HepG2 (cell line): ENCODE measurements around the gene RAD23A. TPM values are rescaled to one million over a fixed set of nuclear protein-coding genes. Genes with fewer than 3 reads are reported as not detected.

Source experiments
- CHD4 ChIP-seq: fragments of 200-600 bp; sonication (generic); IDR thresholded peaks from 2 replicates; pipeline ENCODE4 v1.7.0; 2017; ENCODE audit warnings: mild to moderate bottlenecking, low read length, borderline replicate concordance
- GTF3A ChIP-seq: sonication (generic); formaldehyde crosslinking; conservative IDR thresholded peaks from 2 replicates; pipeline ENCODE4 v1.4.0; 2020; ENCODE audit warnings: mild to moderate bottlenecking, missing genetic modification reagents
- MEF2D ChIP-seq: sonication (generic); formaldehyde crosslinking; IDR thresholded peaks from 2 replicates; pipeline ENCODE4 v1.5.1; 2020; ENCODE audit warnings: mild to moderate bottlenecking, missing genetic modification reagents
- RARG ChIP-seq: sonication (generic); formaldehyde crosslinking; IDR thresholded peaks from 2 replicates; pipeline ENCODE4 v1.4.0; 2020; ENCODE audit warnings: low read depth, mild to moderate bottlenecking, missing genetic modification reagents
- SIX1 ChIP-seq: sonication (generic); formaldehyde crosslinking; IDR thresholded peaks from 2 replicates; pipeline ENCODE4 v1.4.0; 2020; ENCODE audit warnings: missing genetic modification reagents, borderline replicate concordance
- SNAI1 ChIP-seq: sonication (generic); formaldehyde crosslinking; IDR thresholded peaks from 2 replicates; pipeline ENCODE4 v1.5.0; 2020; ENCODE audit warnings: mild to moderate bottlenecking, missing genetic modification reagents, borderline replicate concordance
- SP2 ChIP-seq: sonication (generic); formaldehyde crosslinking; IDR thresholded peaks from 2 replicates; pipeline ENCODE4 v1.5.1; 2020; ENCODE audit warnings: mild to moderate bottlenecking, missing genetic modification reagents
- ZBTB7B ChIP-seq: sonication (generic); formaldehyde crosslinking; IDR thresholded peaks from 2 replicates; pipeline ENCODE4 v1.4.0; 2020; ENCODE audit warnings: missing genetic modification reagents
- ZMAT3 ChIP-seq: sonication (generic); formaldehyde crosslinking; conservative IDR thresholded peaks from 2 replicates; pipeline ENCODE4 v1.7.0; 2021; ENCODE audit warnings: missing genetic modification reagents
- ZNF44 ChIP-seq: sonication (generic); formaldehyde crosslinking; IDR thresholded peaks from 2 replicates; pipeline ENCODE4 v1.5.1; 2020; ENCODE audit warnings: mild to moderate bottlenecking, missing genetic modification reagents
- ZNF501 ChIP-seq: sonication (generic); formaldehyde crosslinking; IDR thresholded peaks from 2 replicates; pipeline ENCODE4 v1.5.1; 2020; ENCODE audit warnings: mild to moderate bottlenecking, moderate library complexity, missing genetic modification reagents
- ZNF558 ChIP-seq: sonication (generic); formaldehyde crosslinking; IDR thresholded peaks from 2 replicates; pipeline ENCODE4 v1.9.0; 2022; ENCODE audit warnings: mild to moderate bottlenecking, missing genetic modification reagents, borderline replicate concordance
- ZNF747 ChIP-seq: sonication (generic); formaldehyde crosslinking; IDR thresholded peaks from 2 replicates; pipeline ENCODE4 v1.8.1; 2023; ENCODE audit warnings: missing genetic modification reagents, mild to moderate bottlenecking, borderline replicate concordance
- ZNF879 ChIP-seq: sonication (generic); formaldehyde crosslinking; IDR thresholded peaks from 2 replicates; pipeline ENCODE4 v1.8.1; 2023; ENCODE audit warnings: missing genetic modification reagents
- polyA plus RNA-seq, 8 experiments: library from polyadenylated mRNA; depleted of rRNA in 3 of 8; stranded (reverse) in 7 of 8; unstranded in 1 of 8; fragments of >200 nt; fragmentation: Illumina TruSeq in 4 of 8; extraction: Trizol in 4 of 8; gene quantifications; 2 replicates each; pipeline versions ENCODE4 v1.2.1 to v1.2.3, GENCODE V29; 2011 to 2016; ENCODE audit warnings: low read depth in 4 of 8, missing spikeins in 1 of 8, mixed read lengths in 1 of 8; ENCODE audit not compliant: insufficient read depth in 1 of 8
- total RNA-seq, 5 experiments: library from RNA; depleted of rRNA; stranded (reverse); fragments of >200 nt; fragmentation: Illumina TruSeq; extraction: Trizol; gene quantifications; 2 replicates each; pipeline ENCODE4 v1.2.3, GENCODE V29; 2016; ENCODE audit warnings: low read depth in 1 of 5
- TF ChIP-seq, protein P1 (sequence below): sonication (generic); formaldehyde crosslinking; conservative IDR thresholded peaks from 2 replicates; pipeline ENCODE4 v1.5.0; 2020; ENCODE audit warnings: missing genetic modification reagents
- TF ChIP-seq, protein P2 (sequence below): sonication (generic); formaldehyde crosslinking; IDR thresholded peaks from 2 replicates; pipeline ENCODE4 v1.8.0; 2022; ENCODE audit warnings: mild to moderate bottlenecking, missing genetic modification reagents, borderline replicate concordance
- TF ChIP-seq, protein P3 (sequence below): sonication (generic); formaldehyde crosslinking; IDR thresholded peaks from 2 replicates; pipeline ENCODE4 v1.4.0; 2020; ENCODE audit warnings: missing genetic modification reagents
- TF ChIP-seq, protein P4 (sequence below): sonication (generic); formaldehyde crosslinking; IDR thresholded peaks from 2 replicates; pipeline ENCODE4 v1.9.0; 2022; ENCODE audit warnings: missing genetic modification reagents, mild to moderate bottlenecking, borderline replicate concordance
- TF ChIP-seq, protein P5 (sequence below): sonication (generic); formaldehyde crosslinking; IDR thresholded peaks from 2 replicates; pipeline ENCODE4 v1.8.1; 2023; ENCODE audit warnings: mild to moderate bottlenecking, inconsistent platforms, moderate library complexity, missing genetic modification reagents, borderline replicate concordance

RAD23A gene
- total and polyA plus RNA-seq, 2 of the 13 experiments (the other 11 are each of a cell fraction or from before 2014, with no cell fraction given): 42.5 to 54.2 TPM

DNA sequence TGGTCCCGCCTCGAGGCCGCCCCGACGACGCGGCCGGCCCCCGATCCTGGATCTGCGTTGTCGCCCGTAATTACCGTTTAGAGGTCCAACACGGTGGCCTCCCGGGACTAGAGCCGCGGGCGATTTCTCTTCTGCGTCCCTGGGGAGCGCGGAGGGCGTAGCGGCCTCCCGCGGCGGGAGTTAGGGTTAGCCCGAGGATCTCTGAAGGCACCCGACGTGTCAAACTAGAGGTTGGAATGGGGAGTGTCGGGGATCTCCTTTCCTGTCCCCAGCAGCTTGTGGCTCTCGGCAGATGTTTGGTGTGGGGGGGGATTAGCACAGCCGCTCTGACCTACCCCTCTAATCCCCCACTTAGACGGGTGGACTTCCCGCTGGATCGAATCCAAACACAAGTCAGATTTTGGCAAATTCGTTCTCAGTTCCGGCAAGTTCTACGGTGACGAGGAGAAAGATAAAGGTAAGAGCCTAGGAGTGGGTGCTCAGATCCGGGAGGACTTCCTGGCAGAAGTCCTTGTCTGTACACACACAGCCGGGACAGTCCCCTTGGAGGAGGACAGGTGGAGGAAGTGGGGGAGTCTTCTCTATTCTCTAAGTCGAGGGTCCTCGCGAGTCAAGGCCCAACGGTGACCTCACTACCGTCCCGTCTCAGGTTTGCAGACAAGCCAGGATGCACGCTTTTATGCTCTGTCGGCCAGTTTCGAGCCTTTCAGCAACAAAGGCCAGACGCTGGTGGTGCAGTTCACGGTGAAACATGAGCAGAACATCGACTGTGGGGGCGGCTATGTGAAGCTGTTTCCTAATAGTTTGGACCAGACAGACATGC lies 6.7 kb upstream of the RAD23A start (continued):
- TF ChIP-seq, protein P1, sequence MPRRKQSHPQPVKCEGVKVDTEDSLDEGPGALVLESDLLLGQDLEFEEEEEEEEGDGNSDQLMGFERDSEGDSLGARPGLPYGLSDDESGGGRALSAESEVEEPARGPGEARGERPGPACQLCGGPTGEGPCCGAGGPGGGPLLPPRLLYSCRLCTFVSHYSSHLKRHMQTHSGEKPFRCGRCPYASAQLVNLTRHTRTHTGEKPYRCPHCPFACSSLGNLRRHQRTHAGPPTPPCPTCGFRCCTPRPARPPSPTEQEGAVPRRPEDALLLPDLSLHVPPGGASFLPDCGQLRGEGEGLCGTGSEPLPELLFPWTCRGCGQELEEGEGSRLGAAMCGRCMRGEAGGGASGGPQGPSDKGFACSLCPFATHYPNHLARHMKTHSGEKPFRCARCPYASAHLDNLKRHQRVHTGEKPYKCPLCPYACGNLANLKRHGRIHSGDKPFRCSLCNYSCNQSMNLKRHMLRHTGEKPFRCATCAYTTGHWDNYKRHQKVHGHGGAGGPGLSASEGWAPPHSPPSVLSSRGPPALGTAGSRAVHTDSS (CRISPR knock-in tag): no peak
- TF ChIP-seq, protein P2, sequence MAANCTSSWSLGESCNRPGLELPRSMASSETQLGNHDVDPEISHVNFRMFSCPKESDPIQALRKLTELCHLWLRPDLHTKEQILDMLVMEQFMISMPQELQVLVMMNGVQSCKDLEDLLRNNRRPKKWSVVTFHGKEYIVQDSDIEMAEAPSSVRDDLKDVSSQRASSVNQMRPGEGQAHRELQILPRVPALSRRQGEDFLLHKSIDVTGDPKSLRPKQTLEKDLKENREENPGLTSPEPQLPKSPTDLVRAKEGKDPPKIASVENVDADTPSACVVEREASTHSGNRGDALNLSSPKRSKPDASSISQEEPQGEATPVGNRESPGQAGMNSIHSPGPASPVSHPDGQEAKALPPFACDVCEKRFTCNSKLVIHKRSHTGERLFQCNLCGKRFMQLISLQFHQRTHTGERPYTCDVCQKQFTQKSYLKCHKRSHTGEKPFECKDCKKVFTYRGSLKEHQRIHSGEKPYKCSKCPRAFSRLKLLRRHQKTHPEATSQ (CRISPR knock-in tag): 0 out of 2 replicates have a peak, but pooled peaks have one; percentile 7
- TF ChIP-seq ZNF747 (CRISPR knock-in tag) (0 out of 2 replicates have a peak, but pooled peaks have one; percentile 1), SIX1 (CRISPR knock-in tag) (0 out of 2 replicates have a peak, but pooled peaks have one; percentile 5), RARG (CRISPR knock-in tag) (no peak), ZNF501 (CRISPR knock-in tag) (peak; percentile 40; the same call in 1 of the 2 replicates), ZNF879 (CRISPR knock-in tag) (peak; percentile 85), SNAI1 (CRISPR knock-in tag) (peak; percentile 18; the same call in 1 of the 2 replicates), SP2 (CRISPR knock-in tag) (no peak), ZNF44 (CRISPR knock-in tag) (0 out of 2 replicates have a peak, but pooled peaks have one; percentile 75), ZNF558 (peak; percentile 74; the same call in 1 of the 2 replicates), ZBTB7B (CRISPR knock-in tag) (0 out of 2 replicates have a peak, but pooled peaks have one; percentile 2), MEF2D (CRISPR knock-in tag) (no peak), GTF3A (0 out of 2 replicates have a peak, but pooled peaks have one; percentile 62), CHD4 (no peak), ZMAT3 (CRISPR knock-in tag) (no peak)
- TF ChIP-seq, protein P3, sequence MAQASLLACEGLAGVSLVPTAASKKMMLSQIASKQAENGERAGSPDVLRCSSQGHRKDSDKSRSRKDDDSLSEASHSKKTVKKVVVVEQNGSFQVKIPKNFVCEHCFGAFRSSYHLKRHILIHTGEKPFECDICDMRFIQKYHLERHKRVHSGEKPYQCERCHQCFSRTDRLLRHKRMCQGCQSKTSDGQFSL: peak; percentile 33
- TF ChIP-seq, protein P4, sequence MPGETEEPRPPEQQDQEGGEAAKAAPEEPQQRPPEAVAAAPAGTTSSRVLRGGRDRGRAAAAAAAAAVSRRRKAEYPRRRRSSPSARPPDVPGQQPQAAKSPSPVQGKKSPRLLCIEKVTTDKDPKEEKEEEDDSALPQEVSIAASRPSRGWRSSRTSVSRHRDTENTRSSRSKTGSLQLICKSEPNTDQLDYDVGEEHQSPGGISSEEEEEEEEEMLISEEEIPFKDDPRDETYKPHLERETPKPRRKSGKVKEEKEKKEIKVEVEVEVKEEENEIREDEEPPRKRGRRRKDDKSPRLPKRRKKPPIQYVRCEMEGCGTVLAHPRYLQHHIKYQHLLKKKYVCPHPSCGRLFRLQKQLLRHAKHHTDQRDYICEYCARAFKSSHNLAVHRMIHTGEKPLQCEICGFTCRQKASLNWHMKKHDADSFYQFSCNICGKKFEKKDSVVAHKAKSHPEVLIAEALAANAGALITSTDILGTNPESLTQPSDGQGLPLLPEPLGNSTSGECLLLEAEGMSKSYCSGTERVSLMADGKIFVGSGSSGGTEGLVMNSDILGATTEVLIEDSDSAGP (CRISPR knock-in tag): peak; percentile 80; the same call in 1 of the 2 replicates
- TF ChIP-seq, protein P5, sequence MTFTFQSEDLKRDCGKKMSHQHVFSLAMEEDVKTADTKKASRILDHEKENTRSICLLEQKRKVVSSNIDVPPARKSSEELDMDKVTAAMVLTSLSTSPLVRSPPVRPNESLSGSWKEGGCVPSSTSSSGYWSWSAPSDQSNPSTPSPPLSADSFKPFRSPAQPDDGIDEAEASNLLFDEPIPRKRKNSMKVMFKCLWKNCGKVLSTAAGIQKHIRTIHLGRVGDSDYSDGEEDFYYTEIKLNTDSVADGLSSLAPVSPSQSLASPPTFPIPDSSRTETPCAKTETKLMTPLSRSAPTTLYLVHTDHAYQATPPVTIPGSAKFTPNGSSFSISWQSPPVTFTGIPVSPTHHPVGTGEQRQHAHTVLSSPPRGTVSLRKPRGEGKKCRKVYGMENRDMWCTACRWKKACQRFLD: 0 out of 2 replicates have a peak, but pooled peaks have one; percentile 7
